BLaER1 (cell line): ENCODE measurements around the gene PEPD.

Experiments used
- H3K27ac ChIP-seq: shearing (Covaris generic); formaldehyde crosslinking; 2 replicates; pipeline ENCODE4 v1.8.1; 2022
- H3K27me3 ChIP-seq: shearing (Covaris generic); formaldehyde crosslinking; 2 replicates; pipeline ENCODE4 v1.8.1; 2022
- H3K36me3 ChIP-seq: shearing (Covaris generic); formaldehyde crosslinking; 2 replicates; pipeline ENCODE4 v1.8.1; 2022
- H3K4me1 ChIP-seq: shearing (Covaris generic); formaldehyde crosslinking; 2 replicates; pipeline ENCODE4 v1.8.1; 2022
- H3K4me2 ChIP-seq: shearing (Covaris generic); formaldehyde crosslinking; 2 replicates; pipeline ENCODE4 v1.8.1; 2022
- H3K4me3 ChIP-seq: shearing (Covaris generic); formaldehyde crosslinking; 2 replicates; pipeline ENCODE4 v1.8.1; 2022
- H3K9ac ChIP-seq: shearing (Covaris generic); formaldehyde crosslinking; 2 replicates; pipeline ENCODE4 v1.8.1; 2022
- H3K9me3 ChIP-seq: shearing (Covaris generic); formaldehyde crosslinking; 2 replicates; pipeline ENCODE4 v1.8.1; 2022
- H4K20me1 ChIP-seq: shearing (Covaris generic); formaldehyde crosslinking; 2 replicates; pipeline ENCODE4 v1.8.1; 2022
- Cebpa-rat ChIP-seq: shearing (Covaris generic); IDR thresholded peaks from 2 replicates; pipeline ENCODE4 v1.8.1; 2022

The PEPD gene

GRCh38 chr19:33389421-33390100 is 132.0 kb downstream of the PEPD start:
- Histone ChIP-seq H4K20me1 (peaks cover 83% of the 10 kb centered on the region), H3K4me2 (peak overlapping the region; percentile 83), H3K9ac (peak overlapping the region; percentile 55; the same call in 1 of the 2 replicates), H3K36me3 (peaks cover 46% of the 10 kb centered on the region), H3K4me3 (no peak overlapping the region), H3K27ac (peak overlapping the region; percentile 66), H3K27me3 (no peaks in the 10 kb centered on the region), H3K9me3 (no peaks in the 10 kb centered on the region), H3K4me1 (peaks cover 54% of the 10 kb centered on the region)
- TF ChIP-seq Cebpa-rat = no peak

- peak overlapping the region; percentile 83 for H3K4me2 ChIP-seq
- peak overlapping the region; percentile 17; the same call in 1 of the 2 replicates for H3K4me3 ChIP-seq
- H3K4me1 ChIP-seq = peaks cover 50% of the 10 kb centered on the region
- H4K20me1 ChIP-seq = peaks cover 90% of the 10 kb centered on the region
- H3K9me3 ChIP-seq = no peaks in the 10 kb centered on the region
- peak overlapping the region; percentile 66 for H3K27ac ChIP-seq
- H3K27me3 ChIP-seq = no peaks in the 10 kb centered on the region
- peaks cover 53% of the 10 kb centered on the region for H3K36me3 ChIP-seq
- H3K9ac ChIP-seq = peak overlapping the region; percentile 55
- no peak for TF ChIP-seq Cebpa-rat
Measured at GRCh38 chr19:33388725-33389420, 132.7 kb downstream of the PEPD start.

DNA sequence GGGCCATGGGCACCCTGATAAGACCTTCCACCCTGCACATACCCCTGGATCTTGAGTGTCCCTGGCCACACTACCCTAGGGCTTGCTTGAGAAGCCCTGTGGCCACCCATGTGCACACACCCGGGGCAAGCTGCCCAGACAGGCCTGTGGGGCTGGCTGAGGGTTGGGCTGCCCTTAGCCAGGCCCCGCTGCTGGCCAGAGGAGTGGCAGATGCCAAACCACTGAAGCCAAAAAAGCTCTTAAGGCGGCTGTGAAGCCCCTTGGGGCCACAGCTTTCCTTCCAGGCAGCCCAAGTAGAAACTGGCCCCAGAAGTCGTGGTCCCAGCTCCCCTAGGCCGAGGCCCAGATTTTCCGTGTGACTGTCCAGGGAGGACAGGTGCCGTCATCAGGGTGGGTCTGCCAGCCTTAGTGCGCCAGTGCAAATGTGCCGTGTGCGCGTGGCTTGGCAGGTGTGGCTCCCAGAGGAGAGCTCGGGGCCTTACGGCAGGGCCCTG is 133.3 kb downstream of the PEPD start:
- H4K20me1 ChIP-seq = peaks cover 96% of the 10 kb centered on the region
- H3K4me1 ChIP-seq = peaks cover 50% of the 10 kb centered on the region
- peak overlapping the region; percentile 83 for H3K4me2 ChIP-seq
- no peak for TF ChIP-seq Cebpa-rat
- H3K9me3 ChIP-seq = no peaks in the 10 kb centered on the region
- no peaks in the 10 kb centered on the region for H3K27me3 ChIP-seq
- peak overlapping the region; percentile 17; the same call in 1 of the 2 replicates for H3K4me3 ChIP-seq
- H3K27ac ChIP-seq = peak overlapping the region; percentile 66
- H3K9ac ChIP-seq = peak overlapping the region; percentile 55
- H3K36me3 ChIP-seq = peaks cover 59% of the 10 kb centered on the region

- Histone ChIP-seq H4K20me1 (peaks cover 100% of the 10 kb centered on the region), H3K4me1 (peaks cover 50% of the 10 kb centered on the region), H3K9ac (no peak overlapping the region; the same call in 1 of the 2 replicates), H3K36me3 (peaks cover 62% of the 10 kb centered on the region), H3K4me3 (no peak overlapping the region), H3K4me2 (peak overlapping the region; percentile 83), H3K27me3 (no peaks in the 10 kb centered on the region), H3K27ac (peak overlapping the region; percentile 66), H3K9me3 (no peaks in the 10 kb centered on the region)
- TF ChIP-seq Cebpa-rat = no peak
Measured at GRCh38 chr19:33387351-33388230, 134.0 kb downstream of the PEPD start.

DNA sequence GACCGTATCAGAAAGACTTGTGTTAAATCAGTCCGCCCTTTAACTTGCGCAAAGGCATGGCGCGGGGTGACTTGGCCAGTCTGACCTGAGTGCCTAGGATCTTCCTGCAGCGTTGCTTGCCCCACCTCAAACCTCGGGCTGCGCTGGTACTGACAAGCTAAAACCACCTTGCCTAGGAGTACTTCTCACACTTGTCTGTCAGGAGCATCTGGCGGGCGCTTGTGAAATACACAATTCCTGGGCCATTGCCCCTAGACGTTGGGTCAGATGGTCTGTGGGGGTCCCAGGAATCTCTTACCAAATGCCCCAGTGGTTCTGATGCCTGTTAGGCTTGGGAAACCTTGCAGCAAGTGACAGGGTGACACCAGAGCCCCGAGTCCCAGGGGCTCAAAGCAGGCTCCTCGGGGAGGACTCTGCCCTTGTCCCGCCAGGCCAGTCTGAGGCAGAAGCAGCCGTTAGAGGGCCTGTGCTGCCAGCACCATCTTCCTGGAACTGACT is 135.2 kb downstream of the PEPD start:
- TF ChIP-seq Cebpa-rat = no peak
- Histone ChIP-seq H3K9ac (no peak overlapping the region), H3K4me2 (0 out of 2 replicates have a peak overlapping the region, but pooled peaks have one; percentile 4), H3K9me3 (no peaks in the 10 kb centered on the region), H3K36me3 (peaks cover 74% of the 10 kb centered on the region), H3K4me1 (peaks cover 51% of the 10 kb centered on the region), H3K27ac (no peak overlapping the region), H3K4me3 (no peak overlapping the region), H3K27me3 (no peaks in the 10 kb centered on the region), H4K20me1 (peaks cover 100% of the 10 kb centered on the region)

DNA sequence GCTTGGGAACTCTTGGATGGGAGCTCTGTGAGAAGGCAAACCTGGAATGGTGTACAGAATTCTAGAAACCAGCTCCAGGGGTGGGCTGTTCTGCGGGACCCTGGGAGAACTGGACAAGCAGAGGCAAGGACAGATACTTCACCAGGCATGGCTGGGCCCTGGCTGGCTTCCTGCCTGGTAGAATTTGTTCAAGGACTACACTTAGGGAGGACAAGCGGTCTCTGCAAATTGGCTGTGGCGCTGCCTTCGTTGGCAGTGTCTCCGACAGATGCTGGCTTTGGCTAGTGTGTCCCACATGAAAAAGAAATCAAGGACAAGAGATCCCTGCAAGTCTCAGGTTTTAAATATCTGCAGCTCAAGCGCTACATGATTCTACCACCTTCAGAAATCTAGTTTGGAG is 135.6 kb downstream of the PEPD start:
- Histone ChIP-seq H3K9ac (no peak overlapping the region), H3K27ac (no peak overlapping the region), H3K4me1 (peaks cover 55% of the 10 kb centered on the region), H3K36me3 (peaks cover 76% of the 10 kb centered on the region), H3K9me3 (no peaks in the 10 kb centered on the region), H4K20me1 (peaks cover 100% of the 10 kb centered on the region), H3K4me2 (no peak overlapping the region), H3K27me3 (no peaks in the 10 kb centered on the region), H3K4me3 (no peak overlapping the region)
- no peak for TF ChIP-seq Cebpa-rat

DNA sequence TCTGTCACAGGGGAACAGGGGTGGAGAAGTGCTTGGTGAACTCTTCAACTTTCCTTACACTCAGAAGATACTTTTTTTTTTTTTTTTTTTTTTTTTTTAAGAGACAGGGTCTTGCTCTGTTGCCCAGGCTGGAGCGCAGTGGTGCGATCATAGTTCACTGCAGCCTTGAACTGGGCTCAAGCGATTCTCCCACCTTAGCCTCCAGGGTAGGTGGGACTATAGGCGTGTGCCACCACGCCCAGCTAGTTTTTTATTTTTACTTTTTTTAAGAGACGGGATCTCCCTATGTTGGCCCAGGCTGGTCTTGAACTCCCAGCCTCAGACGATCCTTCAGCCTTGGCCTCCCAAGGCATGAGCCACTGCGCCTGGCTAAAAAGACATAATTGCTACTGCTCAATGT is 136.6 kb downstream of the PEPD start:
- H3K9ac ChIP-seq = no peak overlapping the region
- H3K36me3 ChIP-seq = peaks cover 79% of the 10 kb centered on the region
- no peak overlapping the region for H3K27ac ChIP-seq
- H3K4me3 ChIP-seq = no peak overlapping the region
- H3K4me1 ChIP-seq = peaks cover 48% of the 10 kb centered on the region
- H3K4me2 ChIP-seq = no peak overlapping the region
- H4K20me1 ChIP-seq = peaks cover 100% of the 10 kb centered on the region
- no peaks in the 10 kb centered on the region for H3K27me3 ChIP-seq
- H3K9me3 ChIP-seq = no peaks in the 10 kb centered on the region
- no peak for TF ChIP-seq Cebpa-rat

GRCh38 chr19:33383720-33384292 is 137.8 kb downstream of the PEPD start:
- Histone ChIP-seq H3K27ac (no peak overlapping the region), H4K20me1 (peaks cover 100% of the 10 kb centered on the region), H3K9me3 (no peaks in the 10 kb centered on the region), H3K27me3 (no peaks in the 10 kb centered on the region), H3K36me3 (peaks cover 86% of the 10 kb centered on the region), H3K4me3 (no peak overlapping the region), H3K4me1 (peaks cover 36% of the 10 kb centered on the region), H3K4me2 (no peak overlapping the region), H3K9ac (no peak overlapping the region)
- TF ChIP-seq Cebpa-rat = no peak

DNA sequence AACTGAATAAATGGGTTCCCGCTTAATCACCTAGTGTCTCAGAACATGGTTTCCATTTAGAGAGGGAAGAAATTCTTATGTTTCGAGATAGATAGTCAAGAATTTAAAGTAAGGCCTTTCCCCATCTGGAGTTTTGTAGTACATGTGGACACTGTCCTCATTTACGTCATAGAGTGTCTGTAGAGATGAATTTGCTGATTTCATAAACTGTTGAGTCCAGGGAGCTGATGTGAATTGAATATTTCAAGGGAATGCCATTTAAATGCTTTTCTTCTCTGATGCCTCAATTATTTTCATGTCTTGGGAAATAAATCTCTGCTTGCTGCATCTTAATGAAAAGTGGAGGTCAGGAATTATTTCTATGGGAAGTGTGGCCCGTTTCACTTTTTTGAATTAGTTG is 138.6 kb downstream of the PEPD start:
- TF ChIP-seq Cebpa-rat = no peak
- Histone ChIP-seq H3K9ac (no peak overlapping the region), H3K36me3 (peaks cover 89% of the 10 kb centered on the region), H3K4me1 (peaks cover 31% of the 10 kb centered on the region), H3K9me3 (no peaks in the 10 kb centered on the region), H4K20me1 (peaks cover 100% of the 10 kb centered on the region), H3K4me2 (no peak overlapping the region), H3K4me3 (no peak overlapping the region), H3K27ac (no peak overlapping the region), H3K27me3 (no peaks in the 10 kb centered on the region)
